ENCODE results near the gene DOCK2.

DNA sequence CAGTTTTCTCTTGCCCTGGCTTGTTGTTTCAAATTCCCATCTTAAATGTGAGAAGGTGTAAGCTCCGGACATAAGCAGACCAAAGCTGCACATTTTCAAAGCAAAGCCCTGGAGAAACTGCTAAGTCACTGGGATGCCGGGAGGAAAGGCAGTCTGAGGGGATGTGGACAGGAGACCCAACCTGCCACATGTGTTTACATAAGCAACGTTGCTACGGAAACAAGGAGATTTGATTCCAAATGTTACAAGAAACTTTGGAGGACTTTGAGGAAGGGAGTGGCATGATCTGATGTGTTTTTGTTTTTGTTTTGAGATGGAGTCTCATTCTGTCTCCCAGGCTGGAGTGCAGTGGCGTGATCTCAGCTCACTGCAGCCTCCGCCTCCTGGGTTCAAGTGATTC, 368.9 kb downstream of the DOCK2 start:
- TF ChIP-seq, protein P1, sequence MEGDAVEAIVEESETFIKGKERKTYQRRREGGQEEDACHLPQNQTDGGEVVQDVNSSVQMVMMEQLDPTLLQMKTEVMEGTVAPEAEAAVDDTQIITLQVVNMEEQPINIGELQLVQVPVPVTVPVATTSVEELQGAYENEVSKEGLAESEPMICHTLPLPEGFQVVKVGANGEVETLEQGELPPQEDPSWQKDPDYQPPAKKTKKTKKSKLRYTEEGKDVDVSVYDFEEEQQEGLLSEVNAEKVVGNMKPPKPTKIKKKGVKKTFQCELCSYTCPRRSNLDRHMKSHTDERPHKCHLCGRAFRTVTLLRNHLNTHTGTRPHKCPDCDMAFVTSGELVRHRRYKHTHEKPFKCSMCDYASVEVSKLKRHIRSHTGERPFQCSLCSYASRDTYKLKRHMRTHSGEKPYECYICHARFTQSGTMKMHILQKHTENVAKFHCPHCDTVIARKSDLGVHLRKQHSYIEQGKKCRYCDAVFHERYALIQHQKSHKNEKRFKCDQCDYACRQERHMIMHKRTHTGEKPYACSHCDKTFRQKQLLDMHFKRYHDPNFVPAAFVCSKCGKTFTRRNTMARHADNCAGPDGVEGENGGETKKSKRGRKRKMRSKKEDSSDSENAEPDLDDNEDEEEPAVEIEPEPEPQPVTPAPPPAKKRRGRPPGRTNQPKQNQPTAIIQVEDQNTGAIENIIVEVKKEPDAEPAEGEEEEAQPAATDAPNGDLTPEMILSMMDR (IDR thresholded peaks at IDR 0.05) = no peak
- TF ChIP-seq ZFX (IDR thresholded peaks at IDR 0.05; ENCODE audit: borderline replicate concordance) = no peak
